GM12872 (cell line): Measurements from ENCODE around the gene KLF16.

Source experiments
- TF ChIP-seq, protein P1 (sequence below): IDR thresholded peaks from 3 replicates; pipeline ENCODE4 v1.5.1; 2011; ENCODE audit warnings: low read depth, mild to moderate bottlenecking, low read length, moderate library complexity; ENCODE audit not compliant: insufficient read depth

The KLF16 gene

GRCh38 chr19:1863328-1863637, at the start of gene KLF16:
Gene KLF16 (minus strand): TSS chr19:1863579. CDS start chr19:1863497, 82 bp downstream.
- TF ChIP-seq, protein P1, sequence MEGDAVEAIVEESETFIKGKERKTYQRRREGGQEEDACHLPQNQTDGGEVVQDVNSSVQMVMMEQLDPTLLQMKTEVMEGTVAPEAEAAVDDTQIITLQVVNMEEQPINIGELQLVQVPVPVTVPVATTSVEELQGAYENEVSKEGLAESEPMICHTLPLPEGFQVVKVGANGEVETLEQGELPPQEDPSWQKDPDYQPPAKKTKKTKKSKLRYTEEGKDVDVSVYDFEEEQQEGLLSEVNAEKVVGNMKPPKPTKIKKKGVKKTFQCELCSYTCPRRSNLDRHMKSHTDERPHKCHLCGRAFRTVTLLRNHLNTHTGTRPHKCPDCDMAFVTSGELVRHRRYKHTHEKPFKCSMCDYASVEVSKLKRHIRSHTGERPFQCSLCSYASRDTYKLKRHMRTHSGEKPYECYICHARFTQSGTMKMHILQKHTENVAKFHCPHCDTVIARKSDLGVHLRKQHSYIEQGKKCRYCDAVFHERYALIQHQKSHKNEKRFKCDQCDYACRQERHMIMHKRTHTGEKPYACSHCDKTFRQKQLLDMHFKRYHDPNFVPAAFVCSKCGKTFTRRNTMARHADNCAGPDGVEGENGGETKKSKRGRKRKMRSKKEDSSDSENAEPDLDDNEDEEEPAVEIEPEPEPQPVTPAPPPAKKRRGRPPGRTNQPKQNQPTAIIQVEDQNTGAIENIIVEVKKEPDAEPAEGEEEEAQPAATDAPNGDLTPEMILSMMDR: no peak

- TF ChIP-seq, protein P1: no peak
Observed at GRCh38 chr19:1912760-1913505, 49.6 kb upstream of the KLF16 start.

- TF ChIP-seq, protein P1: no peak
Observed at GRCh38 chr19:1911995-1912394, 48.6 kb upstream of the KLF16 start.

GRCh38 chr19:1911098-1911497, 47.7 kb upstream of the KLF16 start:
- TF ChIP-seq, protein P1: no peak

- TF ChIP-seq, protein P1: no peak
Observed at GRCh38 chr19:1910177-1910576, 46.8 kb upstream of the KLF16 start.

- TF ChIP-seq, protein P1: no peak
Observed at GRCh38 chr19:1909761-1910080, 46.3 kb upstream of the KLF16 start.

GRCh38 chr19:1908364-1908678, 44.9 kb upstream of the KLF16 start:
- TF ChIP-seq, protein P1: no peak
